H1 (cell line): ENCODE data around the gene KRTAP10-7.
"Not testable (repeated sequence)": the region's sequence is repeated elsewhere in the genome, so short reads cannot be mapped to it uniquely, and the experiment has no call there.

Experiments
- CREB1 ChIP-seq: IDR thresholded peaks from 2 replicates; pipeline ENCODE4 v1.6.1; 2012; ENCODE audit warnings: inconsistent platforms
- EGR1 ChIP-seq: IDR thresholded peaks from 2 replicates; pipeline ENCODE4 v1.6.1; 2011; ENCODE audit warnings: low read depth, low read length, borderline replicate concordance
- GABPA ChIP-seq: IDR thresholded peaks from 2 replicates; pipeline ENCODE4 v1.6.1; 2011; ENCODE audit warnings: mild to moderate bottlenecking, low read length, moderate library complexity, borderline replicate concordance; ENCODE audit not compliant: insufficient read depth
- MAFK ChIP-seq: IDR thresholded peaks from 2 replicates; pipeline ENCODE4 v1.6.1; 2012; ENCODE audit warnings: low read depth, mild to moderate bottlenecking, improper control_type of control experiment, low read length
- POLR2A ChIP-seq, 2 experiments: IDR thresholded peaks; 1 replicate in 1 of 2; 2 replicates in 1 of 2; pipeline ENCODE4 v1.6.1; 2011; ENCODE audit warnings: low read depth in 2 of 2, low read length in 2 of 2, mild to moderate bottlenecking in 2 of 2; ENCODE audit errors: control extremely low read depth in 1 of 2
- TAF1 ChIP-seq: IDR thresholded peaks from 2 replicates; pipeline ENCODE4 v1.6.1; 2011; ENCODE audit warnings: mild to moderate bottlenecking, low read depth, low read length
- TBP ChIP-seq: IDR thresholded peaks from 2 replicates; pipeline ENCODE4 v1.6.1; 2011; ENCODE audit warnings: low read depth, low read length, improper control_type of control experiment
- TF ChIP-seq, protein P1 (sequence below), 3 experiments: IDR thresholded peaks; 1 replicate in 2 of 3; 2 replicates in 1 of 3; pipeline versions ENCODE4 v1.5.1 to v1.6.1; 2011; ENCODE audit warnings: low read length in 3 of 3, mild to moderate bottlenecking in 3 of 3, inconsistent platforms in 2 of 3, low read depth in 1 of 3, moderate library complexity in 1 of 3; ENCODE audit not compliant: insufficient read depth in 1 of 3; ENCODE audit errors: control extremely low read depth in 1 of 3

DNA sequence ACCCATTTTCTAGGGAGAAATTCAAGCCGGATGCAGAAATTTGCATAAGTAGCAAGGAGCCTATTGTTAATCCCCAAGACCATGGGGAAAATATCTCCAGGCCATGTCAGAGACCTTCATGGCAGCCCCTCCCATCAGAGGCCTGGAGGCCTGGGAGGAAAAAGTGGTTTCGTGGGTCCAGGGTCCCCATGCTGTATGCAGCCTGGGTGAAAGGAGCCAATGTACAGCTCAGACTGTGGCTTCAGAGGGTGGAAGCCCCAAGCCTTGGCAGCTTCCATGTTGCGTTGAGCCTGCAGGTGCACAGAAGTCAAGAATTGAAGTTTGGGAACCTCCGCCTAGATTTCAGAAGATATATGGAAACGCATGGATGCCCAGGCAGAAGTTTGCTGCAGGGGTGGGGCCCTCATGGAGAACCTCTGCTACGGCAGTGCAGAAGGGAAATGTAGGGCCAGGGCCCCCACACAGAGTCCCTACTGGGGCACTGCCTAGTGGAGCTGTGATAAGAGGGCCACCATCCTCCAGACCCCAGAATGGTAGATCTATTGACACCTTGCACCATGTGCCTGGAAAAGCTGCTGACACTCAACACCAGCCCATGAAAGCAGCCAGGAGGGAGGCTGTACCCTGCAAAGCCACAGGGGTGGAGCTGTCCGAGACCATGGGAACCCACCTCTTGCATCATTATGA is 9.9 kb downstream of the KRTAP10-7 start:
- not testable (repeated sequence) for TF ChIP-seq CREB1; TAF1; POLR2A (IDR thresholded peaks at IDR 0.05; ENCODE audit: control extremely low read depth in 1 of 2, low read depth in 2 of 2, low read length in 2 of 2); EGR1; GABPA; TBP; MAFK
- TF ChIP-seq, protein P1, sequence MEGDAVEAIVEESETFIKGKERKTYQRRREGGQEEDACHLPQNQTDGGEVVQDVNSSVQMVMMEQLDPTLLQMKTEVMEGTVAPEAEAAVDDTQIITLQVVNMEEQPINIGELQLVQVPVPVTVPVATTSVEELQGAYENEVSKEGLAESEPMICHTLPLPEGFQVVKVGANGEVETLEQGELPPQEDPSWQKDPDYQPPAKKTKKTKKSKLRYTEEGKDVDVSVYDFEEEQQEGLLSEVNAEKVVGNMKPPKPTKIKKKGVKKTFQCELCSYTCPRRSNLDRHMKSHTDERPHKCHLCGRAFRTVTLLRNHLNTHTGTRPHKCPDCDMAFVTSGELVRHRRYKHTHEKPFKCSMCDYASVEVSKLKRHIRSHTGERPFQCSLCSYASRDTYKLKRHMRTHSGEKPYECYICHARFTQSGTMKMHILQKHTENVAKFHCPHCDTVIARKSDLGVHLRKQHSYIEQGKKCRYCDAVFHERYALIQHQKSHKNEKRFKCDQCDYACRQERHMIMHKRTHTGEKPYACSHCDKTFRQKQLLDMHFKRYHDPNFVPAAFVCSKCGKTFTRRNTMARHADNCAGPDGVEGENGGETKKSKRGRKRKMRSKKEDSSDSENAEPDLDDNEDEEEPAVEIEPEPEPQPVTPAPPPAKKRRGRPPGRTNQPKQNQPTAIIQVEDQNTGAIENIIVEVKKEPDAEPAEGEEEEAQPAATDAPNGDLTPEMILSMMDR (IDR thresholded peaks at IDR 0.05; ENCODE audit: control extremely low read depth in 1 of 3, insufficient read depth in 1 of 3, low read depth in 1 of 3, low read length in 3 of 3): not testable (repeated sequence)
